HepG2 (cell line): ENCODE measurements around the gene SNRNP200. TPM values are rescaled to one million over a fixed set of nuclear protein-coding genes. Genes with fewer than 3 reads are reported as not detected.
A peak's percentile ranks its signal among the peaks of the same experiment; 100 is the strongest.

Experiments
- EZH2 ChIP-seq: conservative IDR thresholded peaks from 2 replicates; pipeline ENCODE4 v1.6.1; 2012; ENCODE audit warnings: mild to moderate bottlenecking, low read depth, low read length, moderate library complexity
- HMGXB3 ChIP-seq: sonication (generic); formaldehyde crosslinking; IDR thresholded peaks from 2 replicates; pipeline ENCODE4 v1.4.0; 2020; ENCODE audit warnings: missing genetic modification reagents, borderline replicate concordance
- HNRNPK ChIP-seq: fragments of 200-400 bp; formaldehyde crosslinking; IDR thresholded peaks from 2 replicates; pipeline ENCODE4 v1.6.1; 2018; ENCODE audit warnings: low read length, low read depth, moderate library complexity, mild to moderate bottlenecking; ENCODE audit not compliant: poor library complexity, severe bottlenecking
- PHF21A ChIP-seq: sonication (generic); formaldehyde crosslinking; IDR thresholded peaks from 2 replicates; pipeline ENCODE4 v1.5.0; 2020; ENCODE audit warnings: mild to moderate bottlenecking, missing genetic modification reagents
- SP2 ChIP-seq: sonication (generic); formaldehyde crosslinking; IDR thresholded peaks from 2 replicates; pipeline ENCODE4 v1.5.1; 2020; ENCODE audit warnings: mild to moderate bottlenecking, missing genetic modification reagents
- THYN1 ChIP-seq: sonication (generic); formaldehyde crosslinking; IDR thresholded peaks from 2 replicates; pipeline ENCODE4 v1.8.1; 2023; ENCODE audit warnings: low read depth, mild to moderate bottlenecking, moderate library complexity, missing genetic modification reagents, borderline replicate concordance
- U2AF2 ChIP-seq: fragments of 200-400 bp; formaldehyde crosslinking; IDR thresholded peaks from 2 replicates; pipeline ENCODE4 v1.6.1; 2017; ENCODE audit warnings: low read depth, mild to moderate bottlenecking, low read length
- ZNF296 ChIP-seq: sonication (generic); formaldehyde crosslinking; conservative IDR thresholded peaks from 2 replicates; pipeline ENCODE4 v1.5.0; 2020; ENCODE audit warnings: mild to moderate bottlenecking, missing genetic modification reagents
- ZNF841 ChIP-seq: sonication (generic); formaldehyde crosslinking; IDR thresholded peaks from 2 replicates; pipeline ENCODE4 v1.8.1; 2023; ENCODE audit warnings: missing genetic modification reagents, borderline replicate concordance
- polyA plus RNA-seq, 8 experiments: library from polyadenylated mRNA; depleted of rRNA in 3 of 8; stranded (reverse) in 7 of 8; unstranded in 1 of 8; fragments of >200 nt; fragmentation: Illumina TruSeq in 4 of 8; extraction: Trizol in 4 of 8; gene quantifications; 2 replicates each; pipeline versions ENCODE4 v1.2.1 to v1.2.3, GENCODE V29; 2011 to 2016; ENCODE audit warnings: low read depth in 4 of 8, missing spikeins in 1 of 8, mixed read lengths in 1 of 8; ENCODE audit not compliant: insufficient read depth in 1 of 8
- total RNA-seq, 5 experiments: library from RNA; depleted of rRNA; stranded (reverse); fragments of >200 nt; fragmentation: Illumina TruSeq; extraction: Trizol; gene quantifications; 2 replicates each; pipeline ENCODE4 v1.2.3, GENCODE V29; 2016; ENCODE audit warnings: low read depth in 1 of 5
- TF ChIP-seq, protein P1 (sequence below), 2 experiments: fragments of 450-650 bp in 1 of 2; sonication (generic) in 1 of 2; formaldehyde crosslinking in 1 of 2; IDR thresholded peaks; 2 replicates each; pipeline versions ENCODE4 v1.6.1 to v1.8.0; 2016 to 2022; ENCODE audit warnings: antibody characterized with exemption in 1 of 2, mild to moderate bottlenecking in 1 of 2, missing genetic modification reagents in 1 of 2
- TF ChIP-seq, protein P2 (sequence below): sonication (generic); formaldehyde crosslinking; IDR thresholded peaks from 2 replicates; pipeline ENCODE4 v1.4.0; 2020; ENCODE audit warnings: missing genetic modification reagents, borderline replicate concordance

Gene SNRNP200
- total and polyA plus RNA-seq, 2 of the 13 experiments (the other 11 are each of a cell fraction or from before 2014, with no cell fraction given) = 99.0 to 232 TPM

DNA sequence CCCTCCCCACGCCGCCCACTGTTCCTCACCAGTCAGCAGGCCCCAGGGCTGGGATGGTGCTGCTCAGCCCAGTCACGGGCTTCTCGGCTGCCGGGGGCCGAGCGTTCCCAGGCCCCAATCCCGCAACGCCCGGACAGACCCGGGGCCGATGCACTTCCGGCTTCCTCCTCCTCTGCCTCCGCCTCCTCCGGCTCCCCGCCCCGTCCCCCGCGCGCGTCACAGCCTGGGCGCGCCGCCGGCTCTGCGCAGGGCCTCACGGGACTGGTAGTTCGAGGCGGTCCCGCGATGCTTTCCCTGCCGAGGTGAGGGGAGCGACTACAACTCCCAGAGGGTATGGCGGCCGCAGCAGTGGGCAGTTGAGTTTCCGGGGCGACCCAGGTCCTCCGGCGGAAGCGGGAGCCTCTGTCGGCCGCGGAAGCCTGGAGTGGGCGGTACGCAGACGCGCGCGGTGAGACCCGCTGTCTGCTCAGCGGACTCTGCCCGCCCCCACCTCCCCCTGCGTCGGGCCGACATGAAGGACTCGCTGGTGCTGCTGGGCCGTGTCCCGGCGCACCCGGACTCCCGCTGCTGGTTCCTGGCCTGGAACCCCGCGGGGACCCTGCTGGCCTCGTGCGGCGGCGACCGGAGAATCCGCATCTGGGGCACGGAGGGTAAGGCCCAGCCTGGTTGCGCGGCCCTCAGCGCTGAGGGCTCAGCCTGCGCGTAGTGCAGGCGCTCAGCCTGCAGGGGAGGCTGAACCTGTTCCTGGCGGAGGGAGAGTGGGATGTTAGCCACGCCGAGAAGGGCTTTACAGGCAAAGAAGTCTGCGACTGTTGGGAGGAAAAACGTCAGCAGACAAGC, 39.3 kb downstream of the SNRNP200 start, which contains the start of the genes CIAO1 and TMEM127 (continued):
- TF ChIP-seq, protein P1, sequence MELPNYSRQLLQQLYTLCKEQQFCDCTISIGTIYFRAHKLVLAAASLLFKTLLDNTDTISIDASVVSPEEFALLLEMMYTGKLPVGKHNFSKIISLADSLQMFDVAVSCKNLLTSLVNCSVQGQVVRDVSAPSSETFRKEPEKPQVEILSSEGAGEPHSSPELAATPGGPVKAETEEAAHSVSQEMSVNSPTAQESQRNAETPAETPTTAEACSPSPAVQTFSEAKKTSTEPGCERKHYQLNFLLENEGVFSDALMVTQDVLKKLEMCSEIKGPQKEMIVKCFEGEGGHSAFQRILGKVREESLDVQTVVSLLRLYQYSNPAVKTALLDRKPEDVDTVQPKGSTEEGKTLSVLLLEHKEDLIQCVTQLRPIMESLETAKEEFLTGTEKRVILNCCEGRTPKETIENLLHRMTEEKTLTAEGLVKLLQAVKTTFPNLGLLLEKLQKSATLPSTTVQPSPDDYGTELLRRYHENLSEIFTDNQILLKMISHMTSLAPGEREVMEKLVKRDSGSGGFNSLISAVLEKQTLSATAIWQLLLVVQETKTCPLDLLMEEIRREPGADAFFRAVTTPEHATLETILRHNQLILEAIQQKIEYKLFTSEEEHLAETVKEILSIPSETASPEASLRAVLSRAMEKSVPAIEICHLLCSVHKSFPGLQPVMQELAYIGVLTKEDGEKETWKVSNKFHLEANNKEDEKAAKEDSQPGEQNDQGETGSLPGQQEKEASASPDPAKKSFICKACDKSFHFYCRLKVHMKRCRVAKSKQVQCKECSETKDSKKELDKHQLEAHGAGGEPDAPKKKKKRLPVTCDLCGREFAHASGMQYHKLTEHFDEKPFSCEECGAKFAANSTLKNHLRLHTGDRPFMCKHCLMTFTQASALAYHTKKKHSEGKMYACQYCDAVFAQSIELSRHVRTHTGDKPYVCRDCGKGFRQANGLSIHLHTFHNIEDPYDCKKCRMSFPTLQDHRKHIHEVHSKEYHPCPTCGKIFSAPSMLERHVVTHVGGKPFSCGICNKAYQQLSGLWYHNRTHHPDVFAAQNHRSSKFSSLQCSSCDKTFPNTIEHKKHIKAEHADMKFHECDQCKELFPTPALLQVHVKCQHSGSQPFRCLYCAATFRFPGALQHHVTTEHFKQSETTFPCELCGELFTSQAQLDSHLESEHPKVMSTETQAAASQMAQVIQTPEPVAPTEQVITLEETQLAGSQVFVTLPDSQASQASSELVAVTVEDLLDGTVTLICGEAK (IDR thresholded peaks at IDR 0.05) = peak; percentile 69
- TF ChIP-seq, protein P1 (CRISPR knock-in tag; IDR thresholded peaks at IDR 0.05) = peak; percentile 81
- TF ChIP-seq ZNF841 = no peak; the same call in 1 of the 2 replicates
- no peak for TF ChIP-seq U2AF2
- TF ChIP-seq THYN1 (CRISPR knock-in tag) = no peak
- TF ChIP-seq PHF21A (CRISPR knock-in tag) = peak; percentile 77
- no peak for TF ChIP-seq ZNF296 (CRISPR knock-in tag)
- TF ChIP-seq HMGXB3 (CRISPR knock-in tag) = peak; percentile 56
- TF ChIP-seq HNRNPK = peak; percentile 83
- TF ChIP-seq SP2 (CRISPR knock-in tag) = peak; percentile 79
- TF ChIP-seq EZH2 = no peak
- TF ChIP-seq, protein P2, sequence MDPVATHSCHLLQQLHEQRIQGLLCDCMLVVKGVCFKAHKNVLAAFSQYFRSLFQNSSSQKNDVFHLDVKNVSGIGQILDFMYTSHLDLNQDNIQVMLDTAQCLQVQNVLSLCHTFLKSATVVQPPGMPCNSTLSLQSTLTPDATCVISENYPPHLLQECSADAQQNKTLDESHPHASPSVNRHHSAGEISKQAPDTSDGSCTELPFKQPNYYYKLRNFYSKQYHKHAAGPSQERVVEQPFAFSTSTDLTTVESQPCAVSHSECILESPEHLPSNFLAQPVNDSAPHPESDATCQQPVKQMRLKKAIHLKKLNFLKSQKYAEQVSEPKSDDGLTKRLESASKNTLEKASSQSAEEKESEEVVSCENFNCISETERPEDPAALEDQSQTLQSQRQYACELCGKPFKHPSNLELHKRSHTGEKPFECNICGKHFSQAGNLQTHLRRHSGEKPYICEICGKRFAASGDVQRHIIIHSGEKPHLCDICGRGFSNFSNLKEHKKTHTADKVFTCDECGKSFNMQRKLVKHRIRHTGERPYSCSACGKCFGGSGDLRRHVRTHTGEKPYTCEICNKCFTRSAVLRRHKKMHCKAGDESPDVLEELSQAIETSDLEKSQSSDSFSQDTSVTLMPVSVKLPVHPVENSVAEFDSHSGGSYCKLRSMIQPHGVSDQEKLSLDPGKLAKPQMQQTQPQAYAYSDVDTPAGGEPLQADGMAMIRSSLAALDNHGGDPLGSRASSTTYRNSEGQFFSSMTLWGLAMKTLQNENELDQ (CRISPR knock-in tag) = no peak
